BLaER1 treated with 17β-estradiol and CSF1 and Interleukin-3, amounts not matched to agents 10 nM and 100 nM (cell line): ENCODE measurements around the gene ATP5MG.

Experiments
- H3K27ac ChIP-seq, 11 experiments: shearing (Covaris generic); formaldehyde crosslinking; 2 replicates each; pipeline ENCODE4 v1.8.1; 2022
- H3K27me3 ChIP-seq, 11 experiments: shearing (Covaris generic); formaldehyde crosslinking; 2 replicates each; pipeline ENCODE4 v1.8.1; 2022
- H3K36me3 ChIP-seq, 11 experiments: shearing (Covaris generic); formaldehyde crosslinking; 2 replicates each; pipeline ENCODE4 v1.8.1; 2022
- H3K4me1 ChIP-seq, 10 experiments: shearing (Covaris generic); formaldehyde crosslinking; 2 replicates each; pipeline ENCODE4 v1.8.1; 2022
- H3K4me2 ChIP-seq, 11 experiments: shearing (Covaris generic); formaldehyde crosslinking; 2 replicates each; pipeline ENCODE4 v1.8.1; 2022
- H3K4me3 ChIP-seq, 10 experiments: shearing (Covaris generic); formaldehyde crosslinking; 2 replicates each; pipeline ENCODE4 v1.8.1; 2022
- H3K9ac ChIP-seq, 11 experiments: shearing (Covaris generic); formaldehyde crosslinking; 2 replicates each; pipeline ENCODE4 v1.8.1; 2022
- H3K9me3 ChIP-seq, 11 experiments: shearing (Covaris generic); formaldehyde crosslinking; replicated peaks in 1 of 11; 2 replicates each; pipeline ENCODE4 v1.8.1; 2022
- H4K20me1 ChIP-seq, 11 experiments: shearing (Covaris generic); formaldehyde crosslinking; 2 replicates each; pipeline ENCODE4 v1.8.1; 2022
- Cebpa-rat ChIP-seq, 11 experiments: shearing (Covaris generic); IDR thresholded peaks; 2 replicates each; pipeline ENCODE4 v1.8.1; 2022

The ATP5MG gene

DNA sequence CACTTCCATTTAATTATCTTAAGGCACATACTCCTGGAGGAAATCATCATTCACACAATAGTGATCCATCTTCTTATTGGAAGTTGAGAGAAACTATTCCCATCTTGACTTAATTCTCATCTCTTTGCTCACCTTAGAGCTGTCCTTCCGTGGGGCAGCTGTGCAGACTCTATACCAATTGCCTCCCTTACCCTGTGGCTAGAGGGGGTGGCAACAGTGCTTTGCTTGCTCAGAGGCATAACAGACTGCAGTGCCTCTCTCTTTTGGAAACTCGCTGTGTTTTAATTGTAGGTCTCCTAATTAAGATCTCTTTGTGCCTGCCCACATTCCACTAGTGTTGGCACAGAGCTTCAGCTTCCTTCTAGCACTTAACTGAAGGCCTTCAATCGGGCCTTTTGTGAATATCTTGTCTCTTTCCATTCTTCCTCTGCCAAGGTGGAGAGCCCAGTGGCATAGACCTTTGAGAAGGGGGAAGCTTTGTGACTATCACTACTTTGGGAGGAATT lies 40.4 kb downstream of the ATP5MG start:
- peaks cover 87 to 100% (median 94%) of the 10 kb centered on the region in 11 experiments for H4K20me1 ChIP-seq
- peak overlapping the region; percentile 2 to 97 (median 27); a peak in 18 of 22 replicates for H3K4me2 ChIP-seq
- no peak for TF ChIP-seq Cebpa-rat (IDR thresholded peaks at IDR 0.05)

DNA sequence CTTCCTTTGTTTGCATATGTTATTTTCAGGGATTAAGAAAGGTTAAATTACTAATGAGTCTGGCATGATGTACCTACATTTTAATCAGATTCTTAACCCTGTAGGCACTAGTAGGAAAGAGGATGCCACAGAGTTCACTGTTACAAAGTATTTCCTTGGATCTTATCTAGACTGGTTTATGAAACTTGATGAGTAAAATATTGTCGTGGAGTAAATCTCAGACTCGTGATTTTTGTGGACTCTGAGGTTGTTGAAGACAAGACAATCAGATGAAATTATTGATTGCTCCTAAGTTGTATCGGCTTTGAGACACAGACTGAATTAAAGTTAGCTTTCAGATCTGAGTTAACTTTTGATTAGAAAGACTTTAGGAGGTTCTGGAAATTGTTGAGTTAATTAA lies 40.9 kb downstream of the ATP5MG start:
- no peak overlapping the region for H3K9ac ChIP-seq
- no peaks in the 10 kb centered on the region for H3K9me3 ChIP-seq
- H3K4me2 ChIP-seq: peak overlapping the region in 10 of 11 experiments; percentile 2 to 97 (median 28); a peak in 12 of 22 replicates
- peaks cover 85 to 100% (median 98%) of the 10 kb centered on the region in 11 experiments for H4K20me1 ChIP-seq
- H3K4me1 ChIP-seq: peaks cover 32 to 55% (median 37%) of the 10 kb centered on the region in 10 experiments
- H3K36me3 ChIP-seq: peaks cover 6 to 82% (median 43%) of the 10 kb centered on the region in 11 experiments; a peak in 21 of 22 replicates
- no peaks in the 10 kb centered on the region for H3K27me3 ChIP-seq
- TF ChIP-seq Cebpa-rat (IDR thresholded peaks at IDR 0.05): no peak
- H3K27ac ChIP-seq: no peak overlapping the region
- no peak overlapping the region for H3K4me3 ChIP-seq

More for the DNA sequence above, 40.4 kb downstream of the ATP5MG start:
- Histone ChIP-seq H3K27me3 (no peaks in the 10 kb centered on the region), H3K36me3 (peaks cover 6 to 77% (median 38%) of the 10 kb centered on the region in 11 experiments; a peak in 20 of 22 replicates), H3K9ac (no peak overlapping the region), H3K4me3 (no peak overlapping the region), H3K27ac (no peak overlapping the region), H3K9me3 (no peaks in the 10 kb centered on the region), H3K4me1 (peaks cover 32 to 55% (median 37%) of the 10 kb centered on the region in 10 experiments)

DNA sequence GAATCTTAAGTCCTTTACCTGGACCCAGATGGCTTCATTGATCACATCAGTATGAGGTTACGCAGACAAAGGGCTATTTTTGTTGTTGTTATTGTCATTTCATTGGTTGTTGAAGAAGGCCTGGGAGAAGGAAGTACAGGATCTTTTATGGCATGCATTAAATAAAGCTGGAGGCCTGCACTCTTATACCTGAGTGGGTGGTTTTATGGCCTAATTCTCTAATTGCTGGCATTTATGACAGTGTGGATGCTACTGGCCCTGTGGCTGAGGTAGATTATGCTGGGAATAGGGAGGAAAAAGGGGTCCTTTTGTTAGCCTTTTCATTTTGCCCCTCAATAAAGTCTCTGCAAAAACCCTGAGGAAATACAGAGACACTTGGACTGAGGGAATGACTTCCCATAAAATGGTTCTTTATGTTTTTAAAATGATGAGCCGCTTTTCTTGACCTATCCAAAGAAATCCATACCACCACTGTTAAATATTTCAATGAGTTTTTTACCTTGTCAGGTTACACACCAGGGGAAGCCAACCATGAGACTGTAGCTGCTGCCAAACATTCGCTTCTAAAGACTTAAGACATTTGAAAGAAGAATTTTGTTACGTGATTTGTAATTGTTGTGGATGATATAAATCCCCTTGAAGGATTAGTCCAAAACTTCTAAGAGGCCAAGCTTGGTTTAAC lies 41.6 kb downstream of the ATP5MG start:
- Histone ChIP-seq H3K4me3 (no peak overlapping the region), H3K4me1 (peaks cover 34 to 63% (median 41%) of the 10 kb centered on the region in 10 experiments), H3K27me3 (no peaks in the 10 kb centered on the region), H3K9ac (no peak overlapping the region), H4K20me1 (peaks cover 77 to 100% (median 100%) of the 10 kb centered on the region in 11 experiments), H3K27ac (no peak overlapping the region), H3K4me2 (peak overlapping the region in 3 of 11 experiments; percentile 21 to 26 (median 25); a peak in 2 of 22 replicates), H3K9me3 (no peaks in the 10 kb centered on the region), H3K36me3 (peaks cover 6 to 89% (median 50%) of the 10 kb centered on the region in 11 experiments; a peak in 21 of 22 replicates)
- no peak for TF ChIP-seq Cebpa-rat (IDR thresholded peaks at IDR 0.05)

DNA sequence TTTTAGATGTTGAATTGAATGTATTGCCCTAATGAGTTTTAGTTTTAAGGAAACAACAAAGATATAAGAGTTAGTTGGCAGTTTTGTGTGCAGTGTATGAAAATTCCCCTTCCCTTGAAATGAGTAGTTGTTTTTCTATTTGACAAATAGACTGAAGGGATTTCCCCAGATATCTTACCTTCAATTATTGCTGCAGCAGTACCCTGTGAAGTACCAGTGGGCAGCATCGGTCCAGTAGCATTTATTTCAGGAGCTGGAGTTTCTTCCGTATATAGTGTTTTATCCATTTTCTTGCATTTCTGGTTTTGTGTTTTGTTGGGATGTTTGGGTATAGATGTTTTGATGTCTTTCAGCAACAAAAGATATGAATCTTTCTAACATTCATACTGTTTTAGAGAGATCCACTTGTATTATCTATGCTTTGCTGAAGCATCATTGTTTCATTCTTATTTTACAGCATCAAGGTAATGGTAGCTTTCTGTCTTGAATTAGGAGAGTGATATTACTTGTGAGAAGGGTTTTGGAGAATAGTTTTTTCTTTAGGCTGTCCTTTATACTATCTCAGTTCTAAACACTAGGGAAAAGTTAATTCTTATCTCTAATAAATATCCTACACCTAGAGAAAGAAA lies 42.3 kb downstream of the ATP5MG start:
- no peaks in the 10 kb centered on the region for H3K9me3 ChIP-seq
- no peak for TF ChIP-seq Cebpa-rat (IDR thresholded peaks at IDR 0.05)
- no peaks in the 10 kb centered on the region for H3K27me3 ChIP-seq
- H3K4me2 ChIP-seq: peak overlapping the region in 2 of 11 experiments; percentile 21 to 25; a peak in 2 of 22 replicates
- peaks cover 73 to 100% (median 100%) of the 10 kb centered on the region in 11 experiments for H4K20me1 ChIP-seq
- no peak overlapping the region for H3K27ac ChIP-seq
- H3K9ac ChIP-seq: no peak overlapping the region
- H3K4me3 ChIP-seq: no peak overlapping the region
- H3K36me3 ChIP-seq: peaks cover 6 to 96% (median 57%) of the 10 kb centered on the region in 11 experiments; a peak in 21 of 22 replicates
- H3K4me1 ChIP-seq: peaks cover 36 to 66% (median 45%) of the 10 kb centered on the region in 10 experiments

DNA sequence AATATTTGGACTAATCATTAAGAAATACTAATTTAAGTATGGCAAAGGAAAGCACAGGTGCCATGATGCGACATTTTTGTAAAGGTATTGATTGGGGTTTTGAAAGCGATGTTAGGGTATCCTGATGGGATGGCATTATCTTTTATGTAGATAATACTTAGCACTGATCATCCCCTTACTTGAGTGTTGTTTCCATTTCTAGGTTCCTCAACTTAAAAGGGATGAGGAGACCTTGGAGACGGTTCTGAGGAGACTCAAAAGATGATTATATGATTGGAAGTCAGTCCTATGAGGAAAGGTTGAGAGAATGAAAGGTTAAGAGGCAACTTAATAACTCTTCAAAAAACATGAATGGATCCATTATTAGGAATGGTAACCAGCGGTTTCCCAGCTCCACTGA lies 46.0 kb downstream of the ATP5MG start:
- H3K36me3 ChIP-seq: peaks cover 13 to 93% (median 60%) of the 10 kb centered on the region in 11 experiments
- no peak for TF ChIP-seq Cebpa-rat (IDR thresholded peaks at IDR 0.05)
- peaks cover 53 to 100% (median 99%) of the 10 kb centered on the region in 11 experiments for H4K20me1 ChIP-seq
- H3K4me3 ChIP-seq: no peak overlapping the region
- H3K9ac ChIP-seq: no peak overlapping the region
- H3K27ac ChIP-seq: no peak overlapping the region
- no peaks in the 10 kb centered on the region for H3K9me3 ChIP-seq
- H3K27me3 ChIP-seq: no peaks in the 10 kb centered on the region
- peak overlapping the region in 4 of 11 experiments; percentile 19 to 63 (median 43); a peak in 4 of 22 replicates for H3K4me2 ChIP-seq
- peaks cover 0 to 40% (median 11%) of the 10 kb centered on the region in 10 experiments; a peak in 14 of 20 replicates for H3K4me1 ChIP-seq

DNA sequence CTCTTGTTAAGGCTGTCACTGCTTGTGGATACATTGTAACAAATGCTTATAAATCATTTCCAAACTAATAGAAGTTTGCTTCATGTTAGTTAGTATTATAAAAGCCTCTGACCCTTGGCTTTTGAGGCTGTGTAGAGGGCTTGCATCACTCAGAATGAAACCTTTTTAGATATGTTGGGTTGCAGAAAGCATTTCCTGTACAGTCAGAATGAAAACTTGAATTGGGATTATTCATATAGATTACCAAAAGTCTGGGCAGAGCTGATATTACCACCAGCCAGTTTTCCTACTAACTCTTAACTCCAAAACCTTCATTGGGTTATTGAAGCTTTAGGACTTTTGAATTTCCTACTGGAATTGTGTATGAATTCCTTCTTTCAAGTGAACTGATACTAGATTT lies 46.9 kb downstream of the ATP5MG start:
- peaks cover 52 to 100% (median 98%) of the 10 kb centered on the region in 11 experiments for H4K20me1 ChIP-seq
- H3K4me1 ChIP-seq: peaks cover 0 to 33% (median 11%) of the 10 kb centered on the region in 10 experiments; a peak in 14 of 20 replicates
- no peak overlapping the region for H3K27ac ChIP-seq
- H3K9me3 ChIP-seq: no peaks in the 10 kb centered on the region
- peak overlapping the region in 6 of 11 experiments; percentile 19 to 63 (median 28); a peak in 10 of 22 replicates for H3K4me2 ChIP-seq
- no peak overlapping the region for H3K9ac ChIP-seq
- peaks cover 13 to 94% (median 65%) of the 10 kb centered on the region in 11 experiments for H3K36me3 ChIP-seq
- no peak overlapping the region for H3K4me3 ChIP-seq
- no peak for TF ChIP-seq Cebpa-rat (IDR thresholded peaks at IDR 0.05)
- H3K27me3 ChIP-seq: no peaks in the 10 kb centered on the region

DNA sequence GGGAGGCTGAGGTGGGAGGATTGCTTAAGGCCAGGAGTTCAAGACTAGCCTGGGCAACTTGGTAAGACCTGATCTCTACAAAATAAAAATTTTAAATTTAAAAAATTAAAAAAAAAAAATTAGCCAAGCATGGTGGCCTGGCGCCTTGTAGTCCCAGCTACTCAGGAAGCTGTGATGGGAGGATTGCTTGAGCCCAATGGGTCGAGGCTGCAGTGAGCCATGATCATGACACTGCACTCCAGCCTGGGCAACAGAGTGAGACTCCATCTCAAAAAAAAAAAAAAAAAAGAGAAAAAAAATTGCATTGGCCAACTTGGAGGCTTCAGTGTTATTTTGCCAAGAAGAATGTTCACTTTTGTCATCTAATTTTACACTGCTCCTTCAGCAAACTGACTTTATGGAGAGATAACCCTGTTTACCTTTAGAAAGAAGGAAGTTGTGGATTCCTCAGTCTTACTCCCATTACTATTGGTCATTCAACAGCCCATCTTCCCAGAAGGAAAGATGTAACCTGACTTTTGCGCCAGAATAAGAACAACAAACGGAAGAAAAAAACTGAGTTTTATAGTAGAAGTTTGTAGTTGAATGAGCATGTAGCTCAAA lies 48.0 kb downstream of the ATP5MG start:
- Histone ChIP-seq H3K36me3 (peaks cover 14 to 94% (median 69%) of the 10 kb centered on the region in 11 experiments), H3K27me3 (no peaks in the 10 kb centered on the region), H3K4me2 (0 out of 22 replicates have a peak overlapping the region, but pooled peaks of 1 of the 11 experiments have one; percentile 63), H3K4me3 (no peak overlapping the region), H3K27ac (no peak overlapping the region), H3K9me3 (no peaks in the 10 kb centered on the region), H3K4me1 (peaks cover 0 to 26% (median 11%) of the 10 kb centered on the region in 10 experiments; a peak in 14 of 20 replicates), H4K20me1 (peaks cover 52 to 100% (median 98%) of the 10 kb centered on the region in 11 experiments), H3K9ac (no peak overlapping the region)
- TF ChIP-seq Cebpa-rat (IDR thresholded peaks at IDR 0.05): no peak

DNA sequence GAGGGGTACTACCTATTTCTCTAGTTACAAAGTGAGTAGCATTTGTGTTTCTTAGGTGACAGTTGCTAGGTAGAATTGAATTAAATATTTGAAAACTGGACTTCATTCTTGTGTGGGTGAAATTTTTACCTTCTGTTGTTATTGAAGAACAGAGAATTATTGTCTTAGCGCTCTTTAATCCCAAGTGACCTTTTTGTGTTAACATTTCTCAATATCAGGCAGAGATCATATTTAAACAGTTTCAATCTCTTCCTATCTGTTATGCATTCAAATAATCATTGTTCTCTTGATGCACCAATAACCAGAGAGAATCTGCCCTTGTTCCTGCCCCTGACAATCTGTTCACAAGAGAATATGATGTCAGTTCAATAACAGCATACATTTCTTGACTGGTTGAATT lies 49.0 kb downstream of the ATP5MG start:
- H3K36me3 ChIP-seq: peaks cover 10 to 94% (median 63%) of the 10 kb centered on the region in 11 experiments
- no peaks in the 10 kb centered on the region for H3K27me3 ChIP-seq
- no peak overlapping the region for H3K27ac ChIP-seq
- no peak for TF ChIP-seq Cebpa-rat (IDR thresholded peaks at IDR 0.05)
- H3K4me1 ChIP-seq: peaks cover 0 to 26% (median 11%) of the 10 kb centered on the region in 10 experiments; a peak in 14 of 20 replicates
- H3K4me3 ChIP-seq: no peak overlapping the region
- H3K4me2 ChIP-seq: no peak overlapping the region
- H3K9me3 ChIP-seq: no peaks in the 10 kb centered on the region
- no peak overlapping the region for H3K9ac ChIP-seq
- peaks cover 49 to 100% (median 98%) of the 10 kb centered on the region in 11 experiments for H4K20me1 ChIP-seq
